Left cardiac atrium (tissue), 4 donors: Measurements from ENCODE around the gene S100A5. TPM values are rescaled to one million over a fixed set of nuclear protein-coding genes. Genes with fewer than 3 reads are reported as not detected.
A peak's percentile ranks its signal among the peaks of the same experiment; 100 is the strongest.

ENCODE experiments used
- ATAC-seq, 2 donors: fragments of 200-7000 bp; cut with Tn5 transposase; one replicate each; pipeline ENCODE4 v1.9.1; 2020; ENCODE audit warnings: mild to moderate bottlenecking in 2 of 2, moderate library complexity in 2 of 2
- DNase-seq: peaks from one replicate; pipeline ENCODE4 v3.0.0-alpha.2; 2020
- intact Hi-C, 2 donors: fragments of 100-400 bp; cut with DNase I; formaldehyde crosslinking; loops; one replicate each; pipeline versions ENCODE4 v1.14.1 to v1.15.1; 2022 to 2023
- total RNA-seq, 2 donors: library from RNA; stranded (reverse); fragmentation: NEBNext Ultra II Directional; extraction: Animal tissue kit (Norgen Biotek cat#: 25700); gene quantifications; one replicate each; pipeline ENCODE4 v1.2.1, GENCODE V29; 2021
- donor health status: DM: no; HTN: yes; CAD: no.
- donor health status: DM: no; HTN: yes; CAD: no; lungs with severe emphysema.
- donor health status: DM: yes; HTN: yes; CAD: no.
- donor health status: Dilated cardiomyopathy.

The S100A5 gene
- total RNA-seq, 2 donors from 2014 or later = not detected

GRCh38 chr1:153550827-153551500 lies 10.2 kb upstream of the S100A5 start:
- DNase-seq (no peak), ATAC-seq (no peak)
- intact Hi-C loops = no loop called here

GRCh38 chr1:153550398-153550758 lies 9.6 kb upstream of the S100A5 start:
- intact Hi-C loops = no loop called here
- ATAC-seq (no peak), DNase-seq (no peak)

GRCh38 chr1:153549741-153550397 lies 9.1 kb upstream of the S100A5 start:
- ATAC-seq = no peak
- intact Hi-C loops = no loop called here
- no peak for DNase-seq

- intact Hi-C loops = no loop called here
- DNase-seq = peak; percentile 87
Observed at GRCh38 chr1:153548722-153549688, 8.3 kb upstream of the S100A5 start, which contains the start of gene S100A3. TSS of gene S100A3 (minus strand) at chr1:153549258. CDS start at chr1:153548485, 773 bp downstream.

GRCh38 chr1:153547560-153548551 lies 7.1 kb upstream of the S100A5 start:
- DNase-seq (no peak), ATAC-seq (no peak)
- intact Hi-C loops = no loop called here

More at GRCh38 chr1:153548722-153549688, 8.3 kb upstream of the S100A5 start, which contains the start of gene S100A3:
- ATAC-seq = peak; percentile 51 to 62

GRCh38 chr1:153546796-153547559 lies 6.2 kb upstream of the S100A5 start:
- ATAC-seq (no peak), DNase-seq (no peak)
- intact Hi-C loops = no loop called here

- no peak for DNase-seq
- intact Hi-C loops = no loop called here
- ATAC-seq = no peak
Observed at GRCh38 chr1:153546371-153546770, 5.6 kb upstream of the S100A5 start.

- ATAC-seq (peak; percentile 91), DNase-seq (peak; percentile 93)
- intact Hi-C loops = no loop called here
Observed at GRCh38 chr1:153545067-153546055, 4.6 kb upstream of the S100A5 start, which contains the start of gene S100A4. TSS of gene S100A4 (minus strand) at chr1:153545806. CDS start at chr1:153544794, 1,012 bp downstream.

GRCh38 chr1:153544453-153545066 lies 3.8 kb upstream of the S100A5 start:
- intact Hi-C loops = no loop called here
- ATAC-seq (no peak), DNase-seq (peak; percentile 18)

- intact Hi-C loops = no loop called here
- DNase-seq = no peak
- no peak for ATAC-seq
Observed at GRCh38 chr1:153543736-153544135, 3.0 kb upstream of the S100A5 start.

GRCh38 chr1:153542956-153543711 lies 2.4 kb upstream of the S100A5 start:
- intact Hi-C loops = no loop called here
- no peak for ATAC-seq
- no peak for DNase-seq

- DNase-seq (no peak), ATAC-seq (no peak)
- intact Hi-C loops = no loop called here
Observed at GRCh38 chr1:153541641-153542590, 1.2 kb upstream of the S100A5 start.

- intact Hi-C loops = no loop called here
- ATAC-seq (no peak), DNase-seq (no peak)
Observed at GRCh38 chr1:153539395-153540093, 1.2 kb downstream of the S100A5 start.
